AG09309 (cell line): ENCODE data around the gene POTEM.
"Not testable (repeated sequence)": the region's sequence is repeated elsewhere in the genome, so short reads cannot be mapped to it uniquely, and the experiment has no call there.

Experiments
- DNase-seq: peaks from one replicate; pipeline ENCODE4 v3.0.0-alpha.2; 2010; ENCODE audit warnings: low read depth
- H3K4me3 ChIP-seq: 2 replicates; pipeline ENCODE4 v1.5.1; 2011; ENCODE audit warnings: mild to moderate bottlenecking, low read depth, low read length, moderate library complexity; ENCODE audit not compliant: control insufficient read depth

Gene POTEM

DNA sequence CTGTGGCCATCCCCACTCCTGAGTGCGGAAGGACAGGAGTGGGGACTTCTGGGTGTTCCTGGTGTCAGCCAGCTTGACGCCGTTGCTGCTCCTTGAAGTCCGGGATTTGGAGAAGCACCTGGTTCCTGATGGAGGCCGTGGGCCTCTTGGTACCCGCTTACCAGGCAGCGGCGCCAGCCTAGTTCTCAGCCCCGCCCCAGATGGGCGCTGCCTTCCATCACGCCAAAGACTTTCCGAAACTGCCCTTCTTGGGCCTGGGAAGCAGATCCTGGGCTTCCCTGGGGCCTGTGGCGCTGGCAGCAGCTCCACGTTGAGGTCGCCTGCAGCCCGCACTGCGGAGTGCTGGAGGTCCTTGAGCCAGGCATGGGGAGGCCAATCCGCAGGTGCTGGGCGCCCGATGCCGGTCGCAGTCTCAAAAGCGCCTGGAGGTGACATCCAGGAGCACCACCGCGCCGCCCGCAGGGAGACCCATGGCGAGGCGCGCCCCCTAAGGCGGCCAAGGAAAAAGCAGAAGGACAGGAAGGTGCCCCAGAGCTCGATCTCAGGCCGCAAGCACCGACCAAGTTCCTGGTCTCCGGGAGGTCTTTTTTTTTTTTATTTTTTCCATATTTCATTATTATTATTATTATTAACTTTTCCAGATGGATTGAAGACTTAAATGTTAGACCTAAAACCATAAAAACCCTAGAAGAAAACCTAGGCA, 59.6 kb downstream of the POTEM start:
- H3K4me3 ChIP-seq, DNase-seq: not testable (repeated sequence)

DNA sequence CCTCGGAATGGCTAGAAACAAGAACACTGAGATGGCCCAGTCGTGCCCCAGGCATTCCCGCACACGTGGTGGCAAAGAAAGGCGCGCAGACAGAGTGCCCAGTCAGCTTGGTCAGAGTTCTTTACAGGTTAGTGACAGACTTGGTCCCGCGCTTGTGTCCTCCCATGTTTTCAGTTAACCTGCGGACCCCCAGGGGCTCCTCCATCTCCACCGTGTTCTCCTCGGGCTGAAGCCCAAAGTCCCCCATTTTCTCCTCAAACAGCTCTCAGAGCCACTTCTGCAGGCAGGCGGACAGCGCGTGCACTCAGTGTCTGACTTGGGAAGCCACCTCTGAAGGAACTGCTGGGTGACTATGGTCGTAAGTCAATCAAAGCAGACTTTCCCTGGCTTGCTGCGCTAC, 60.7 kb downstream of the POTEM start:
- H3K4me3 ChIP-seq, DNase-seq: not testable (repeated sequence)

DNA sequence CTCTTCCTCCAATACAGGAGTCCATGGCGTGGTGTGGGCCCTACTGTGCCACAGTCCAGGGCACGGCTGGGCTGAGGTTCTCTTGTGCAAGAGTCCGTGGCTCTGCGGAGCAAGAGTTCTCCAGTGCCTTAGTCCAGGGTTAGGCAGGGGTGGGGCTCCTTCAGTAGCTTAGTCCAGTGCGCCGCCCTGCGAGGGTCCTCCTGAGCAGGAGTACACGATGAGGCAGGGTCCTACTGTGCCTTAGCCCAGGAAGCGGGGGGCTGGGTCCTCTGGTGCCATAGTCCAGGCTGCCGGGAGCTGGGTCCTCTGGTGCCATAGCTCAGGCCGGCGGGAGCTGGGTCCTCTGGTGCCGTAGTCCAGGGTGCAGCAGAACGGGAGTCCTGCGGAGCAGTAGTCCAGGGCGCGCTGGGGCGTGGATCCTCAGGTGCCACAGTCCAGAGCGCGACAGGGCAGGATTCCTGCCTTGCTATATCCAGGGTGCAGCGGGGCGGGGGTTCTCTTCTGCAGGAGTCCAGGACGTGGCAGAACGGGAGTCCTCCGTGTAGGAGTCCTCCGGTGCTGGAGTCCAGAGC, 69.7 kb downstream of the POTEM start:
- DNase-seq, H3K4me3 ChIP-seq: not testable (repeated sequence)

DNA sequence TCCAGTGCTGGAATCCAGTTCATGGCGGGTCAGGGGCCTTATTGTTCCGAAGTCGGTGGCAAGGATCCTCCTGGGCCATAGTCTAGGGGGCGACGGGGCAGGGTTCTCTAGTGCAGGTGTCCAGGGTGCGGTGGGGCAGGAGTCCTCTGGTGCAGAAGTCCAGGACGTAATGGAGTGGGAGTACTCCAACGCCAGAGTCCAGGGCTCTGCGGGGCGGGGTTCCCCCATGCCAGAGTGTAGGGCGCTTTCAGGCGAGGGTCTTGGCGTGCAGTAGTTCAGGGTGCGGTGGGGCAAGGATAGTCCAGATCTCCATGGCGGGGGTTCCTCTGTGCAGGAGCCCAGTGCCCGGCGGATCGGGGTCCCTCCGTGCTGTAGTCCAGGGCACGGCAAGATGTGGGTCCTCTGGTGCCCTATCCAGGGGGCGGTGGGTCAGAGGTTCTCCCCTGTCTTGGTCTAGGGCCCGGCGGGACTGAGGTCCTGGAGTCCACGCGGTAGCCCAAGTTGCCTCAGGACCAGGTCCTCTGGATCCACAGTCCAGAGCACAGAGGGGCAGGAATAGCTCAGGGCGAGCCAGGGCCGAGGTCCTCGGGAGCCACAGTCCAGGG, 70.9 kb downstream of the POTEM start:
- not testable (repeated sequence) for H3K4me3 ChIP-seq, DNase-seq

DNA sequence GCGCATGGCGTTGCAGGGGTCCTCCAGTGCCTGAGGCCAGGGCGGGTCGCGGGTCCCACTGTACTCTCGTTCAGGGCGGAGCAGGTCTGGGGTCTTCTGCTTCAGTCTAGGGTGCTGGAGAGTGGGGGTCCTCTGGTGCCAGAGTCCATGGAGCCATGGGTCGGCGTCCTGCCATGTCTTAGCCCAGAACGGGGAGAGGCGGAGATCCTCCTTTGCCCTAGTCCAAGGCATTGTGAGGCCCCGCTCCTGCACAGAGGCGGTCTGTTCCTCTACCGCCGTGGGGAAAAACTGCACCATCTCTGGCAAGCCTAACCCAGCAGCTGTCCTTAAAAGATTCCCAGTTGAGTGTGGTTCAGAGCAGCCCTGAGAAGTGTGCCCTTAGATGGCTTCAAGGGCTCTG, 71.6 kb downstream of the POTEM start:
- not testable (repeated sequence) for H3K4me3 ChIP-seq, DNase-seq

DNA sequence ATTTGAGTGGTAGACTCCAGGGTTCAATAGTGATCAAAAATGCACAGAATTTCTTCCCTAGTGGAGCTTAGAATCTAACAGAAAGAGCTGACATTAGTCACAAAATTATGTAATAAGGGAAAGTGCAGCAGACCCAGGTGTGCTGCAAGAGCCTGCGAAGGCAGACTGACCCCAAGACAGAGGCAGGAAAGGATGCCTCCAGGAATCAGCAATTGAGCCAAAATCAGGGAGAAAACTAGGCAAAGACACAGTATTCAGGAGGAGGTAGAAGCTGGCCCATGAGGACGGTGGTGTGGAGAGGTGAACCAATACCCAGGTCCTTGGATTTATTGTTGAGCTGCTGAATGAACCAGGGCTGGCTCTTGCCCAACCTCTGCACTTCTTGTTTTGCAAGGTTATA, 76.2 kb downstream of the POTEM start:
- DNase-seq, H3K4me3 ChIP-seq: not testable (repeated sequence)
